Measurements from ENCODE around the gene ACAD10. TPM values are rescaled to one million over a fixed set of nuclear protein-coding genes. Genes with fewer than 3 reads are reported as not detected.
"Not testable (repeated sequence)": the region's sequence is repeated elsewhere in the genome, so short reads cannot be mapped to it uniquely, and the experiment has no call there.

Gene ACAD10
- total and polyA plus RNA-seq, 4 donors = 10.7 to 34.8 (median 21.2) TPM

GRCh38 chr12:111715279-111715678, 29.4 kb downstream of the ACAD10 start:
- no peak overlapping the region for H3K9ac ChIP-seq (ENCODE audit: low read depth in 1 of 2, low read length in 2 of 2)
- no peak for TF ChIP-seq GABPA (IDR thresholded peaks at IDR 0.05 in 1 of 2, conservative IDR thresholded peaks at IDR 0.05 in 1 of 2)
- TF ChIP-seq NR2F2 (IDR thresholded peaks at IDR 0.05) = no peak
- TF ChIP-seq TAF1 (conservative IDR thresholded peaks at IDR 0.05) = no peak
- TF ChIP-seq HNF4A (conservative IDR thresholded peaks at IDR 0.05) = no peak
- no peak for TF ChIP-seq EGR1 (IDR thresholded peaks at IDR 0.05; ENCODE audit: low read depth in 2 of 2)
- no peak for TF ChIP-seq SP1 (IDR thresholded peaks at IDR 0.05)
- TF ChIP-seq, protein P1, sequence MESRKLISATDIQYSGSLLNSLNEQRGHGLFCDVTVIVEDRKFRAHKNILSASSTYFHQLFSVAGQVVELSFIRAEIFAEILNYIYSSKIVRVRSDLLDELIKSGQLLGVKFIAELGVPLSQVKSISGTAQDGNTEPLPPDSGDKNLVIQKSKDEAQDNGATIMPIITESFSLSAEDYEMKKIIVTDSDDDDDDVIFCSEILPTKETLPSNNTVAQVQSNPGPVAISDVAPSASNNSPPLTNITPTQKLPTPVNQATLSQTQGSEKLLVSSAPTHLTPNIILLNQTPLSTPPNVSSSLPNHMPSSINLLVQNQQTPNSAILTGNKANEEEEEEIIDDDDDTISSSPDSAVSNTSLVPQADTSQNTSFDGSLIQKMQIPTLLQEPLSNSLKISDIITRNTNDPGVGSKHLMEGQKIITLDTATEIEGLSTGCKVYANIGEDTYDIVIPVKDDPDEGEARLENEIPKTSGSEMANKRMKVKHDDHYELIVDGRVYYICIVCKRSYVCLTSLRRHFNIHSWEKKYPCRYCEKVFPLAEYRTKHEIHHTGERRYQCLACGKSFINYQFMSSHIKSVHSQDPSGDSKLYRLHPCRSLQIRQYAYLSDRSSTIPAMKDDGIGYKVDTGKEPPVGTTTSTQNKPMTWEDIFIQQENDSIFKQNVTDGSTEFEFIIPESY (IDR thresholded peaks at IDR 0.05) = no peak
- no peak for TF ChIP-seq ATF3 (IDR thresholded peaks at IDR 0.05)
- TF ChIP-seq FOXA1 (IDR thresholded peaks at IDR 0.05) = no peak
- TF ChIP-seq YY1 (IDR thresholded peaks at IDR 0.05) = no peak
- no peak for TF ChIP-seq HNF4G (IDR thresholded peaks at IDR 0.05)
- no peak for TF ChIP-seq RAD21 (IDR thresholded peaks at IDR 0.05)
- no peak for TF ChIP-seq REST (IDR thresholded peaks at IDR 0.05)
- TF ChIP-seq, protein P2, sequence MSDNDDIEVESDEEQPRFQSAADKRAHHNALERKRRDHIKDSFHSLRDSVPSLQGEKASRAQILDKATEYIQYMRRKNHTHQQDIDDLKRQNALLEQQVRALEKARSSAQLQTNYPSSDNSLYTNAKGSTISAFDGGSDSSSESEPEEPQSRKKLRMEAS (IDR thresholded peaks at IDR 0.05) = no peak
- no peak for TF ChIP-seq CTCF (IDR thresholded peaks at IDR 0.05; ENCODE audit: low read depth, low read length, missing input control)
- TF ChIP-seq JUND (IDR thresholded peaks at IDR 0.05) = no peak
- no peak for TF ChIP-seq FOXA2 (IDR thresholded peaks at IDR 0.05)
- peaks cover 13 to 61% (median 24%) of the 10 kb centered on the region in 4 donors for H3K36me3 ChIP-seq (ENCODE audit: control insufficient read depth in 4 of 4, insufficient read depth in 3 of 4, low read depth in 1 of 4, low read length in 3 of 4)
- no peak overlapping the region for H3K4me3 ChIP-seq (ENCODE audit: low read depth in 1 of 3, low read length in 3 of 3)
- no peak for DNase-seq (ENCODE audit: low spot score)
- H3K27me3 ChIP-seq (ENCODE audit: control insufficient read depth in 4 of 4, insufficient read depth in 4 of 4, low read length in 3 of 4) = no peaks in the 10 kb centered on the region
- H3K4me1 ChIP-seq (ENCODE audit: control insufficient read depth in 4 of 4, insufficient read depth in 4 of 4, low read length in 3 of 4) = peaks cover 0 to 2% (median 0%) of the 10 kb centered on the region in 4 donors
- WGBS = 83% methylated on average over 4 of the region's 4 CpGs
- H3K27ac ChIP-seq (ENCODE audit: low read depth in 1 of 2, low read length in 2 of 2) = no peak overlapping the region
- no peaks in the 10 kb centered on the region for H3K9me3 ChIP-seq (ENCODE audit: control insufficient read depth in 4 of 4, low read length in 3 of 4)

- WGBS = 97% methylated on average over 10 of the region's 10 CpGs
Observed at GRCh38 chr12:111719316-111719715, 33.5 kb downstream of the ACAD10 start.

More at GRCh38 chr12:111719316-111719715, 33.5 kb downstream of the ACAD10 start:
- H3K36me3 ChIP-seq (ENCODE audit: control insufficient read depth in 4 of 4, insufficient read depth in 3 of 4, low read depth in 1 of 4, low read length in 3 of 4) = peaks cover 7 to 51% (median 23%) of the 10 kb centered on the region in 4 donors
- not testable (repeated sequence) for H3K9ac ChIP-seq (ENCODE audit: low read depth in 1 of 2, low read length in 2 of 2); H3K27me3 ChIP-seq (ENCODE audit: control insufficient read depth in 4 of 4, insufficient read depth in 4 of 4, low read length in 3 of 4); H3K27ac ChIP-seq (ENCODE audit: low read depth in 1 of 2, low read length in 2 of 2); H3K9me3 ChIP-seq (ENCODE audit: control insufficient read depth in 4 of 4, low read length in 3 of 4); H3K4me3 ChIP-seq (ENCODE audit: low read depth in 1 of 3, low read length in 3 of 3); H3K4me1 ChIP-seq (ENCODE audit: control insufficient read depth in 4 of 4, insufficient read depth in 4 of 4, low read length in 3 of 4); DNase-seq (ENCODE audit: low spot score)

Measured in liver (tissue), 9 donors.